Gastrocnemius medialis (tissue), 4 donors: ENCODE results near the gene PHF10.
"Not testable (repeated sequence)": the region's sequence is repeated elsewhere in the genome, so short reads cannot be mapped to it uniquely, and the experiment has no call there.

Source experiments
- CTCF ChIP-seq, 5 experiments: fragments of 450-650 bp in 3 of 5; fragments of 200-600 bp in 2 of 5; sonication (generic) in 2 of 5; IDR thresholded peaks in 4 of 5; conservative IDR thresholded peaks in 1 of 5; 1 replicate in 4 of 5; 2 replicates in 1 of 5; pipeline ENCODE4 v1.5.1; 2016 to 2019; ENCODE audit warnings: antibody characterized with exemption in 5 of 5, mild to moderate bottlenecking in 3 of 5, moderate library complexity in 3 of 5
- POLR2A ChIP-seq, 2 donors: fragments of 450-650 bp; IDR thresholded peaks; one replicate each; pipeline ENCODE4 v1.6.1; 2017; ENCODE audit warnings: antibody characterized with exemption in 2 of 2, mild to moderate bottlenecking in 2 of 2, moderate library complexity in 2 of 2

- not testable (repeated sequence) for TF ChIP-seq CTCF (IDR thresholded peaks at IDR 0.05 in 4 of 5, conservative IDR thresholded peaks at IDR 0.05 in 1 of 5); POLR2A (IDR thresholded peaks at IDR 0.05)
Observed at GRCh38 chr6:169765789-169766188, 41.5 kb upstream of the PHF10 start.
